A673 (cell line): ENCODE results near the gene TEX14.

Source experiments
- EZH2 ChIP-seq: fragments of 200-600 bp; sonication (generic); IDR thresholded peaks from 2 replicates; pipeline ENCODE4 v1.6.1; 2017; ENCODE audit warnings: borderline replicate concordance, low read depth, mild to moderate bottlenecking, mixed read lengths, antibody characterized with exemption, low read length; ENCODE audit not compliant: poor library complexity, severe bottlenecking
- TF ChIP-seq, protein P1 (sequence below): fragments of 300-800, 200-600 bp; sonication (generic); conservative IDR thresholded peaks from 2 replicates; pipeline ENCODE4 v1.5.1; 2017; ENCODE audit warnings: low read depth, mild to moderate bottlenecking, antibody characterized with exemption, low read length, moderate library complexity, mixed read lengths

DNA sequence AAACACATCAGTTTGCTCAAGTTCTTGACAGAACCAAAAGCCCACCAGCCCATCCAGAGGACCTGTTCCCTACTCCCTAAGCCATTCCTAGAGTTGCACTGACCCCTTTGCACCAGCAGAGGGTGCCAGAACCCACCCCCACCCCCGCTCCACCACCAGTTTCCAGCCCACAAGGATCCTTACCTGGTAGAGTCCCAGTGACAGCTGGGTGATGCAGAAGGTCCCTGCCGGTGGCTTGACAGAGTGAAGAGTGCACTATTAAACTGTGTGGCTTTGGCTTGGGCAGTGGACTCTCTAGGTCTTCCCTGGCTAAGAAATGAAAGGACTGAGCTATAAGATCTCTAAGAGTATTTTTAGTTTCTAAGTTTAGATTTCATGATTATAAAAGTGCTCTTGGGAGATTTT, 104.1 kb downstream of the TEX14 start:
- TF ChIP-seq, protein P1, sequence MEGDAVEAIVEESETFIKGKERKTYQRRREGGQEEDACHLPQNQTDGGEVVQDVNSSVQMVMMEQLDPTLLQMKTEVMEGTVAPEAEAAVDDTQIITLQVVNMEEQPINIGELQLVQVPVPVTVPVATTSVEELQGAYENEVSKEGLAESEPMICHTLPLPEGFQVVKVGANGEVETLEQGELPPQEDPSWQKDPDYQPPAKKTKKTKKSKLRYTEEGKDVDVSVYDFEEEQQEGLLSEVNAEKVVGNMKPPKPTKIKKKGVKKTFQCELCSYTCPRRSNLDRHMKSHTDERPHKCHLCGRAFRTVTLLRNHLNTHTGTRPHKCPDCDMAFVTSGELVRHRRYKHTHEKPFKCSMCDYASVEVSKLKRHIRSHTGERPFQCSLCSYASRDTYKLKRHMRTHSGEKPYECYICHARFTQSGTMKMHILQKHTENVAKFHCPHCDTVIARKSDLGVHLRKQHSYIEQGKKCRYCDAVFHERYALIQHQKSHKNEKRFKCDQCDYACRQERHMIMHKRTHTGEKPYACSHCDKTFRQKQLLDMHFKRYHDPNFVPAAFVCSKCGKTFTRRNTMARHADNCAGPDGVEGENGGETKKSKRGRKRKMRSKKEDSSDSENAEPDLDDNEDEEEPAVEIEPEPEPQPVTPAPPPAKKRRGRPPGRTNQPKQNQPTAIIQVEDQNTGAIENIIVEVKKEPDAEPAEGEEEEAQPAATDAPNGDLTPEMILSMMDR = peak; percentile 95
- TF ChIP-seq EZH2 = no peak
